Measurements from ENCODE around the gene CDH13. TPM values are rescaled to one million over a fixed set of nuclear protein-coding genes. Genes with fewer than 3 reads are reported as not detected.

The CDH13 gene
- total and polyA plus RNA-seq, 2 experiments from 2014 or later, result 1.6 to 4.4 TPM

DNA sequence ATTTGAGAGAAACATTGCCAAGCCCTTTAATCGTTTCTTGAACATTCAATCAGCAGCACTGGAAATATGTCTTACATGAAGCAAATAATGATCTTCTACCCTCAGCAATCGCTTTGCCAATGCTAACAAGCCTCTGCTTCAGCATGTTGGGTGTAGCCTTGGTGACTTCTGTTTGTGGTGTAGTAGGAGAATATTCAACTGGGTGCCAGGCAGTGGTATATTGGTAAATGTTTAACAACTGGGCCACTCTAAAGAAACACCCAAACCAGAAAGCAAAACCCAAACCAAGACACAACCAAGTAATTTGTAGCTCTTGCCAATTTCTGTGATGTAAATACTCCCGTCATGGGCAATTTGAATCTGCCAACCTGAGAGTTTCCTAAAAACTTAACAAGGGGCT is 9.7 kb downstream of the CDH13 start:
- peaks cover 6% of the 10 kb centered on the region; the same call in 2 of the 3 replicates for H3K4me1 Mint-ChIP-seq
- no peaks in the 10 kb centered on the region for H3K9me2 ChIP-seq (ENCODE audit: insufficient read depth)
- no peaks in the 10 kb centered on the region for H3K27me3 ChIP-seq (ENCODE audit: insufficient read depth)
- no peak for ATAC-seq
- no peak overlapping the region for H3K27ac Mint-ChIP-seq
- H3K4me2 ChIP-seq, result no peak overlapping the region
- no peak overlapping the region for H3K27ac ChIP-seq (ENCODE audit: low read depth)
- H3K9me3 Mint-ChIP-seq, result peaks cover 5% of the 10 kb centered on the region; the same call in 2 of the 3 replicates
- H3K4me3 ChIP-seq, result no peak overlapping the region
- no peak for DNase-seq (ENCODE audit: low spot score)
- TF ChIP-seq EZH2phosphoT487 (IDR thresholded peaks at IDR 0.05; ENCODE audit: unreplicated experiment) (no peak), ZNF331 (CRISPR knock-in tag; IDR thresholded peaks at IDR 0.05; ENCODE audit: low read depth) (no peak), EZH2 (IDR thresholded peaks at IDR 0.05; ENCODE audit: low read depth, unreplicated experiment) (no peak), JUNB (IDR thresholded peaks at IDR 0.05; ENCODE audit: unreplicated experiment) (no peak), CREB1 (CRISPR knock-in tag; IDR thresholded peaks at IDR 0.05; ENCODE audit: low read depth) (no peak), ZNF114 (CRISPR knock-in tag; IDR thresholded peaks at IDR 0.05) (no peak), NANOG (IDR thresholded peaks at IDR 0.05; ENCODE audit: borderline replicate concordance) (no peak), POLR2AphosphoS5 (IDR thresholded peaks at IDR 0.05; ENCODE audit: low read depth) (no peak), STAT1 (IDR thresholded peaks at IDR 0.05; ENCODE audit: unreplicated experiment) (no peak)
- TF ChIP-seq, protein P1, sequence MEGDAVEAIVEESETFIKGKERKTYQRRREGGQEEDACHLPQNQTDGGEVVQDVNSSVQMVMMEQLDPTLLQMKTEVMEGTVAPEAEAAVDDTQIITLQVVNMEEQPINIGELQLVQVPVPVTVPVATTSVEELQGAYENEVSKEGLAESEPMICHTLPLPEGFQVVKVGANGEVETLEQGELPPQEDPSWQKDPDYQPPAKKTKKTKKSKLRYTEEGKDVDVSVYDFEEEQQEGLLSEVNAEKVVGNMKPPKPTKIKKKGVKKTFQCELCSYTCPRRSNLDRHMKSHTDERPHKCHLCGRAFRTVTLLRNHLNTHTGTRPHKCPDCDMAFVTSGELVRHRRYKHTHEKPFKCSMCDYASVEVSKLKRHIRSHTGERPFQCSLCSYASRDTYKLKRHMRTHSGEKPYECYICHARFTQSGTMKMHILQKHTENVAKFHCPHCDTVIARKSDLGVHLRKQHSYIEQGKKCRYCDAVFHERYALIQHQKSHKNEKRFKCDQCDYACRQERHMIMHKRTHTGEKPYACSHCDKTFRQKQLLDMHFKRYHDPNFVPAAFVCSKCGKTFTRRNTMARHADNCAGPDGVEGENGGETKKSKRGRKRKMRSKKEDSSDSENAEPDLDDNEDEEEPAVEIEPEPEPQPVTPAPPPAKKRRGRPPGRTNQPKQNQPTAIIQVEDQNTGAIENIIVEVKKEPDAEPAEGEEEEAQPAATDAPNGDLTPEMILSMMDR (conservative IDR thresholded peaks at IDR 0.05; ENCODE audit: low read depth in 2 of 2), result no peak
- TF ChIP-seq, protein P2, sequence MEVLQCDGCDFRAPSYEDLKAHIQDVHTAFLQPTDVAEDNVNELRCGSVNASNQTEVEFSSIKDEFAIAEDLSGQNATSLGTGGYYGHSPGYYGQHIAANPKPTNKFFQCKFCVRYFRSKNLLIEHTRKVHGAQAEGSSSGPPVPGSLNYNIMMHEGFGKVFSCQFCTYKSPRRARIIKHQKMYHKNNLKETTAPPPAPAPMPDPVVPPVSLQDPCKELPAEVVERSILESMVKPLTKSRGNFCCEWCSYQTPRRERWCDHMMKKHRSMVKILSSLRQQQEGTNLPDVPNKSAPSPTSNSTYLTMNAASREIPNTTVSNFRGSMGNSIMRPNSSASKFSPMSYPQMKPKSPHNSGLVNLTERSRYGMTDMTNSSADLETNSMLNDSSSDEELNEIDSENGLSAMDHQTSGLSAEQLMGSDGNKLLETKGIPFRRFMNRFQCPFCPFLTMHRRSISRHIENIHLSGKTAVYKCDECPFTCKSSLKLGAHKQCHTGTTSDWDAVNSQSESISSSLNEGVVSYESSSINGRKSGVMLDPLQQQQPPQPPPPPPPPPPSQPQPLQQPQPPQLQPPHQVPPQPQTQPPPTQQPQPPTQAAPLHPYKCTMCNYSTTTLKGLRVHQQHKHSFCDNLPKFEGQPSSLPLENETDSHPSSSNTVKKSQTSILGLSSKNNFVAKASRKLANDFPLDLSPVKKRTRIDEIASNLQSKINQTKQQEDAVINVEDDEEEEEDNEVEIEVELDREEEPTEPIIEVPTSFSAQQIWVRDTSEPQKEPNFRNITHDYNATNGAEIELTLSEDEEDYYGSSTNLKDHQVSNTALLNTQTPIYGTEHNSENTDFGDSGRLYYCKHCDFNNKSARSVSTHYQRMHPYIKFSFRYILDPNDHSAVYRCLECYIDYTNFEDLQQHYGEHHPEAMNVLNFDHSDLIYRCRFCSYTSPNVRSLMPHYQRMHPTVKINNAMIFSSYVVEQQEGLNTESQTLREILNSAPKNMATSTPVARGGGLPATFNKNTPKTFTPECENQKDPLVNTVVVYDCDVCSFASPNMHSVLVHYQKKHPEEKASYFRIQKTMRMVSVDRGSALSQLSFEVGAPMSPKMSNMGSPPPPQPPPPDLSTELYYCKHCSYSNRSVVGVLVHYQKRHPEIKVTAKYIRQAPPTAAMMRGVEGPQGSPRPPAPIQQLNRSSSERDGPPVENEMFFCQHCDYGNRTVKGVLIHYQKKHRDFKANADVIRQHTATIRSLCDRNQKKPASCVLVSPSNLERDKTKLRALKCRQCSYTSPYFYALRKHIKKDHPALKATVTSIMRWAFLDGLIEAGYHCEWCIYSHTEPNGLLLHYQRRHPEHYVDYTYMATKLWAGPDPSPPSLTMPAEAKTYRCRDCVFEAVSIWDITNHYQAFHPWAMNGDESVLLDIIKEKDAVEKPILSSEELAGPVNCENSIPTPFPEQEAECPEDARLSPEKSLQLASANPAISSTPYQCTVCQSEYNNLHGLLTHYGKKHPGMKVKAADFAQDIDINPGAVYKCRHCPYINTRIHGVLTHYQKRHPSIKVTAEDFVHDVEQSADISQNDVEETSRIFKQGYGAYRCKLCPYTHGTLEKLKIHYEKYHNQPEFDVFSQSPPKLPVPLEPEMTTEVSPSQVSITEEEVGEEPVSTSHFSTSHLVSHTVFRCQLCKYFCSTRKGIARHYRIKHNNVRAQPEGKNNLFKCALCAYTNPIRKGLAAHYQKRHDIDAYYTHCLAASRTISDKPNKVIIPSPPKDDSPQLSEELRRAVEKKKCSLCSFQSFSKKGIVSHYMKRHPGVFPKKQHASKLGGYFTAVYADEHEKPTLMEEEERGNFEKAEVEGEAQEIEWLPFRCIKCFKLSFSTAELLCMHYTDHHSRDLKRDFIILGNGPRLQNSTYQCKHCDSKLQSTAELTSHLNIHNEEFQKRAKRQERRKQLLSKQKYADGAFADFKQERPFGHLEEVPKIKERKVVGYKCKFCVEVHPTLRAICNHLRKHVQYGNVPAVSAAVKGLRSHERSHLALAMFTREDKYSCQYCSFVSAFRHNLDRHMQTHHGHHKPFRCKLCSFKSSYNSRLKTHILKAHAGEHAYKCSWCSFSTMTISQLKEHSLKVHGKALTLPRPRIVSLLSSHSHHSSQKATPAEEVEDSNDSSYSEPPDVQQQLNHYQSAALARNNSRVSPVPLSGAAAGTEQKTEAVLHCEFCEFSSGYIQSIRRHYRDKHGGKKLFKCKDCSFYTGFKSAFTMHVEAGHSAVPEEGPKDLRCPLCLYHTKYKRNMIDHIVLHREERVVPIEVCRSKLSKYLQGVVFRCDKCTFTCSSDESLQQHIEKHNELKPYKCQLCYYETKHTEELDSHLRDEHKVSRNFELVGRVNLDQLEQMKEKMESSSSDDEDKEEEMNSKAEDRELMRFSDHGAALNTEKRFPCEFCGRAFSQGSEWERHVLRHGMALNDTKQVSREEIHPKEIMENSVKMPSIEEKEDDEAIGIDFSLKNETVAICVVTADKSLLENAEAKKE (CRISPR knock-in tag; IDR thresholded peaks at IDR 0.05), result no peak
- TF ChIP-seq, protein P3, sequence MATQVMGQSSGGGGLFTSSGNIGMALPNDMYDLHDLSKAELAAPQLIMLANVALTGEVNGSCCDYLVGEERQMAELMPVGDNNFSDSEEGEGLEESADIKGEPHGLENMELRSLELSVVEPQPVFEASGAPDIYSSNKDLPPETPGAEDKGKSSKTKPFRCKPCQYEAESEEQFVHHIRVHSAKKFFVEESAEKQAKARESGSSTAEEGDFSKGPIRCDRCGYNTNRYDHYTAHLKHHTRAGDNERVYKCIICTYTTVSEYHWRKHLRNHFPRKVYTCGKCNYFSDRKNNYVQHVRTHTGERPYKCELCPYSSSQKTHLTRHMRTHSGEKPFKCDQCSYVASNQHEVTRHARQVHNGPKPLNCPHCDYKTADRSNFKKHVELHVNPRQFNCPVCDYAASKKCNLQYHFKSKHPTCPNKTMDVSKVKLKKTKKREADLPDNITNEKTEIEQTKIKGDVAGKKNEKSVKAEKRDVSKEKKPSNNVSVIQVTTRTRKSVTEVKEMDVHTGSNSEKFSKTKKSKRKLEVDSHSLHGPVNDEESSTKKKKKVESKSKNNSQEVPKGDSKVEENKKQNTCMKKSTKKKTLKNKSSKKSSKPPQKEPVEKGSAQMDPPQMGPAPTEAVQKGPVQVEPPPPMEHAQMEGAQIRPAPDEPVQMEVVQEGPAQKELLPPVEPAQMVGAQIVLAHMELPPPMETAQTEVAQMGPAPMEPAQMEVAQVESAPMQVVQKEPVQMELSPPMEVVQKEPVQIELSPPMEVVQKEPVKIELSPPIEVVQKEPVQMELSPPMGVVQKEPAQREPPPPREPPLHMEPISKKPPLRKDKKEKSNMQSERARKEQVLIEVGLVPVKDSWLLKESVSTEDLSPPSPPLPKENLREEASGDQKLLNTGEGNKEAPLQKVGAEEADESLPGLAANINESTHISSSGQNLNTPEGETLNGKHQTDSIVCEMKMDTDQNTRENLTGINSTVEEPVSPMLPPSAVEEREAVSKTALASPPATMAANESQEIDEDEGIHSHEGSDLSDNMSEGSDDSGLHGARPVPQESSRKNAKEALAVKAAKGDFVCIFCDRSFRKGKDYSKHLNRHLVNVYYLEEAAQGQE (IDR thresholded peaks at IDR 0.05; ENCODE audit: unreplicated experiment), result no peak
- TF ChIP-seq, protein P4, sequence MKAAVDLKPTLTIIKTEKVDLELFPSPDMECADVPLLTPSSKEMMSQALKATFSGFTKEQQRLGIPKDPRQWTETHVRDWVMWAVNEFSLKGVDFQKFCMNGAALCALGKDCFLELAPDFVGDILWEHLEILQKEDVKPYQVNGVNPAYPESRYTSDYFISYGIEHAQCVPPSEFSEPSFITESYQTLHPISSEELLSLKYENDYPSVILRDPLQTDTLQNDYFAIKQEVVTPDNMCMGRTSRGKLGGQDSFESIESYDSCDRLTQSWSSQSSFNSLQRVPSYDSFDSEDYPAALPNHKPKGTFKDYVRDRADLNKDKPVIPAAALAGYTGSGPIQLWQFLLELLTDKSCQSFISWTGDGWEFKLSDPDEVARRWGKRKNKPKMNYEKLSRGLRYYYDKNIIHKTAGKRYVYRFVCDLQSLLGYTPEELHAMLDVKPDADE (IDR thresholded peaks at IDR 0.05), result no peak
- 0 out of 3 replicates have a peak, but pooled peaks cover 5% of the 10 kb centered on the region for H3K36me3 Mint-ChIP-seq (ENCODE audit: low read depth)
- no peaks in the 10 kb centered on the region for H3K79me2 ChIP-seq (replicated peaks; ENCODE audit: insufficient read depth)
- H3K4me3 Mint-ChIP-seq, result no peak overlapping the region
- no peaks in the 10 kb centered on the region for H4K20me1 ChIP-seq (replicated peaks; ENCODE audit: insufficient read depth)
- peaks cover 2% of the 10 kb centered on the region for H3K27me3 Mint-ChIP-seq (ENCODE audit: insufficient read depth, low read depth, poor library complexity)
- H2AFZ ChIP-seq, result no peak overlapping the region
- no peaks in the 10 kb centered on the region for H3F3A ChIP-seq (replicated peaks; ENCODE audit: low read depth)
- no peaks in the 10 kb centered on the region for H3K36me3 ChIP-seq (ENCODE audit: insufficient read depth)
- H3K4me1 ChIP-seq (ENCODE audit: insufficient read depth), result no peaks in the 10 kb centered on the region

Data from GM23338 (cell line).